H9 (cell line): ENCODE data around the gene INSIG1. TPM values are rescaled to one million over a fixed set of nuclear protein-coding genes. Genes with fewer than 3 reads are reported as not detected.

ENCODE experiments used
- DNase-seq: peaks from one replicate; pipeline ENCODE4 v3.0.0-alpha.2; 2017
- H2AFZ ChIP-seq: one replicate; pipeline ENCODE4 v1.6.1; 2013; ENCODE audit warnings: mild to moderate bottlenecking, low read length, control low read depth, moderate library complexity
- H2AK5ac ChIP-seq: 2 replicates; pipeline ENCODE4 v1.6.1; 2013; ENCODE audit warnings: low read length, control low read depth, mixed read lengths; ENCODE audit not compliant: insufficient read length
- H2BK120ac ChIP-seq: one replicate; pipeline ENCODE4 v1.6.1; 2013; ENCODE audit warnings: low read depth, mild to moderate bottlenecking, low read length, control low read depth, inconsistent platforms; ENCODE audit not compliant: poor library complexity, severe bottlenecking
- H2BK12ac ChIP-seq: 2 replicates; pipeline ENCODE4 v1.6.1; 2013; ENCODE audit warnings: low read length, control low read depth, mixed read lengths, low read depth; ENCODE audit not compliant: insufficient read length
- H2BK15ac ChIP-seq: 2 replicates; pipeline ENCODE4 v1.6.1; 2013; ENCODE audit warnings: low read depth, low read length, control low read depth
- H2BK20ac ChIP-seq: one replicate; pipeline ENCODE4 v1.6.1; 2013; ENCODE audit warnings: low read depth, mild to moderate bottlenecking, low read length, control low read depth, inconsistent platforms; ENCODE audit not compliant: poor library complexity, severe bottlenecking
- H2BK5ac ChIP-seq: 2 replicates; pipeline ENCODE4 v1.6.1; 2013; ENCODE audit warnings: low read length, control low read depth, mixed read lengths; ENCODE audit not compliant: insufficient read length
- H3K14ac ChIP-seq: 2 replicates; pipeline ENCODE4 v1.6.1; 2013; ENCODE audit warnings: low read length, control low read depth; ENCODE audit not compliant: insufficient read depth
- H3K18ac ChIP-seq: 2 replicates; pipeline ENCODE4 v1.6.1; 2013; ENCODE audit warnings: low read depth, mild to moderate bottlenecking, mixed read lengths, low read length, control low read depth; ENCODE audit not compliant: insufficient read length
- H3K23ac ChIP-seq: 2 replicates; pipeline ENCODE4 v1.6.1; 2013; ENCODE audit warnings: low read length, control low read depth, mixed read lengths, low read depth; ENCODE audit not compliant: insufficient read length
- H3K23me2 ChIP-seq: 2 replicates; pipeline ENCODE4 v1.6.1; 2013; ENCODE audit warnings: low read depth, mild to moderate bottlenecking, mixed read lengths, low read length, control low read depth; ENCODE audit not compliant: insufficient read length, poor library complexity, severe bottlenecking
- H3K27ac ChIP-seq: 2 replicates; pipeline ENCODE4 v1.5.1; 2013; ENCODE audit warnings: low read length, control low read depth, mixed read lengths, low read depth; ENCODE audit not compliant: insufficient read length
- H3K27me3 ChIP-seq: 2 replicates; pipeline ENCODE4 v1.6.1; 2013; ENCODE audit warnings: low read length, control low read depth, inconsistent platforms; ENCODE audit not compliant: insufficient read depth
- H3K4ac ChIP-seq: 2 replicates; pipeline ENCODE4 v1.6.1; 2013; ENCODE audit warnings: low read depth, mild to moderate bottlenecking, control low read depth, inconsistent platforms, low read length, moderate library complexity
- H3K4me1 ChIP-seq: 2 replicates; pipeline ENCODE4 v1.6.1; 2013; ENCODE audit warnings: low read length, control low read depth, inconsistent platforms; ENCODE audit not compliant: insufficient read depth
- H3K4me2 ChIP-seq: 2 replicates; pipeline ENCODE4 v1.6.1; 2013; ENCODE audit warnings: low read length, control low read depth, mixed read lengths; ENCODE audit not compliant: insufficient read length, insufficient read depth
- H3K56ac ChIP-seq: 2 replicates; pipeline ENCODE4 v1.6.1; 2013; ENCODE audit warnings: low read depth, mild to moderate bottlenecking, mixed read lengths, low read length, control low read depth; ENCODE audit not compliant: insufficient read length
- H3K79me1 ChIP-seq: 2 replicates; pipeline ENCODE4 v1.6.1; 2013; ENCODE audit warnings: low read depth, mild to moderate bottlenecking, moderate library complexity, low read length, control low read depth, inconsistent platforms; ENCODE audit not compliant: insufficient read depth, poor library complexity, severe bottlenecking
- H3K79me2 ChIP-seq: 2 replicates; pipeline ENCODE4 v1.6.1; 2013; ENCODE audit warnings: low read length, control low read depth, inconsistent platforms; ENCODE audit not compliant: insufficient read depth
- H3K9ac ChIP-seq: 2 replicates; pipeline ENCODE4 v1.6.1; 2013; ENCODE audit warnings: low read length, control low read depth, mixed read lengths; ENCODE audit not compliant: insufficient read length; ENCODE audit errors: extremely low read depth
- H3K9me3 ChIP-seq: one replicate; pipeline ENCODE4 v1.6.1; 2013; ENCODE audit warnings: low read depth, low read length, inconsistent platforms; ENCODE audit not compliant: control insufficient read depth
- H3T11ph ChIP-seq: one replicate; pipeline ENCODE4 v1.6.1; 2013; ENCODE audit warnings: mild to moderate bottlenecking, low read length, control low read depth, inconsistent platforms
- H4K20me1 ChIP-seq: one replicate; pipeline ENCODE4 v1.6.1; 2013; ENCODE audit not compliant: control insufficient read depth, insufficient read length, insufficient read depth
- H4K5ac ChIP-seq: 2 replicates; pipeline ENCODE4 v1.6.1; 2013; ENCODE audit warnings: low read depth, mild to moderate bottlenecking, mixed read lengths, low read length, control low read depth; ENCODE audit not compliant: insufficient read length
- H4K8ac ChIP-seq: replicated peaks from 2 replicates; pipeline ENCODE4 v1.6.1; 2013; ENCODE audit warnings: low read length, control low read depth, mixed read lengths, low read depth; ENCODE audit not compliant: insufficient read length
- H4K91ac ChIP-seq: 2 replicates; pipeline ENCODE4 v1.6.1; 2013; ENCODE audit warnings: low read depth, mild to moderate bottlenecking, moderate library complexity, mixed read lengths, low read length, control low read depth; ENCODE audit not compliant: insufficient read length
- H3K27ac Mint-ChIP-seq, 3 experiments: 2 replicates in 2 of 3; 3 replicates in 1 of 3; pipeline ENCODE4 v1.8.0; 2020 to 2021; ENCODE audit warnings: mixed read lengths in 3 of 3, mild to moderate bottlenecking in 1 of 3, moderate library complexity in 1 of 3
- H3K27me3 Mint-ChIP-seq: 2 replicates; pipeline ENCODE4 v1.8.0; 2021; ENCODE audit warnings: low read depth, mild to moderate bottlenecking, moderate library complexity, mixed read lengths
- H3K36me3 Mint-ChIP-seq, 3 experiments: 2 replicates in 2 of 3; 3 replicates in 1 of 3; pipeline ENCODE4 v1.8.0; 2020 to 2021; ENCODE audit warnings: low read depth in 3 of 3, mixed read lengths in 3 of 3; ENCODE audit not compliant: insufficient read depth in 1 of 3
- H3K4me1 Mint-ChIP-seq, 2 experiments: 2 replicates each; pipeline ENCODE4 v1.8.0; 2020; ENCODE audit warnings: mixed read lengths in 2 of 2
- H3K4me3 Mint-ChIP-seq, 2 experiments: 2 replicates in 1 of 2; 3 replicates in 1 of 2; pipeline ENCODE4 v1.8.0; 2020 to 2021; ENCODE audit warnings: mild to moderate bottlenecking in 2 of 2, mixed read lengths in 2 of 2, moderate library complexity in 1 of 2
- H3K9me3 Mint-ChIP-seq, 2 experiments: 2 replicates in 1 of 2; 3 replicates in 1 of 2; pipeline ENCODE4 v1.8.0; 2020; ENCODE audit warnings: mild to moderate bottlenecking in 2 of 2, mixed read lengths in 2 of 2, moderate library complexity in 1 of 2
- CTCF ChIP-seq: fragments of 200-600 bp; sonication (generic); conservative IDR thresholded peaks from 3 replicates; pipeline ENCODE4 v1.8.0; 2021; ENCODE audit warnings: antibody characterized with exemption, mild to moderate bottlenecking
- WGBS: extraction: QIAGEN DNeasy Blood & Tissue Kit; methylation state at CpG from one replicate; pipeline ENCODE4 v1.1.7; 2013; ENCODE audit warnings: missing lambda C conversion rate, low lambda C conversion rate, mixed read lengths; ENCODE audit not compliant: insufficient read length; ENCODE audit errors: extremely low coverage; 5-methylcytosine and 5-hydroxymethylcytosine counted together
- total RNA-seq: library from RNA; stranded (reverse); gene quantifications from 2 replicates; pipeline ENCODE4 v1.2.1, GENCODE V29; 2021

The INSIG1 gene
- total RNA-seq, 1 experiment from 2014 or later, result 23.3 TPM

GRCh38 chr7:155274633-155275355 is 22.9 kb upstream of the INSIG1 start:
- no peak overlapping the region for H3K9ac ChIP-seq
- no peak overlapping the region for H4K8ac ChIP-seq
- H2BK12ac ChIP-seq, result no peak overlapping the region
- H3K27ac Mint-ChIP-seq, result no peak overlapping the region; a peak in 1 of 7 replicates
- H4K91ac ChIP-seq, result no peak overlapping the region
- no peak overlapping the region for H3K4ac ChIP-seq
- no peak overlapping the region for H2BK120ac ChIP-seq
- H3K56ac ChIP-seq, result no peak overlapping the region
- H3K9me3 ChIP-seq, result no peaks in the 10 kb centered on the region
- no peak overlapping the region for H2AFZ ChIP-seq
- H3K14ac ChIP-seq, result no peak overlapping the region
- H4K5ac ChIP-seq, result no peak overlapping the region
- no peaks in the 10 kb centered on the region for H3K79me1 ChIP-seq
- H3K9me3 Mint-ChIP-seq, result no peaks in the 10 kb centered on the region; a peak in 1 of 5 replicates
- H3K79me2 ChIP-seq, result no peaks in the 10 kb centered on the region
- no peak overlapping the region for H2BK5ac ChIP-seq
- no peaks in the 10 kb centered on the region for H3K27me3 ChIP-seq
- no peak overlapping the region for H3K27ac ChIP-seq
- no peak overlapping the region for H3K4me3 Mint-ChIP-seq
- WGBS, result no CpG with 5 or more reads among the region's 4 CpGs
- no peak for TF ChIP-seq CTCF
- H3K4me1 ChIP-seq, result no peaks in the 10 kb centered on the region
- no peak overlapping the region for H2BK15ac ChIP-seq
- H3K36me3 Mint-ChIP-seq, result no peaks in the 10 kb centered on the region; a peak in 1 of 7 replicates
- no peaks in the 10 kb centered on the region; the same call in 1 of the 2 replicates for H3K27me3 Mint-ChIP-seq
- H3K4me2 ChIP-seq, result no peak overlapping the region
- H2BK20ac ChIP-seq, result no peak overlapping the region
- peaks cover 7 to 10% of the 10 kb centered on the region in 2 experiments for H3K4me1 Mint-ChIP-seq
- H3K18ac ChIP-seq, result no peak overlapping the region
- no peak overlapping the region for H2AK5ac ChIP-seq
- DNase-seq, result no peak
- H3T11ph ChIP-seq, result no peak overlapping the region
- H3K23ac ChIP-seq, result no peak overlapping the region
- no peaks in the 10 kb centered on the region for H4K20me1 ChIP-seq
- no peaks in the 10 kb centered on the region for H3K23me2 ChIP-seq
